GM21360 (cell line): ENCODE measurements around the gene PRKCB.

Source experiments
- ATAC-seq: cut with Tn5 transposase; IDR thresholded peaks from one replicate; pipeline ENCODE4 v1.9.1; 2021; ENCODE audit warnings: mild to moderate bottlenecking, moderate library complexity; ENCODE audit not compliant: unreplicated experiment

The PRKCB gene

DNA sequence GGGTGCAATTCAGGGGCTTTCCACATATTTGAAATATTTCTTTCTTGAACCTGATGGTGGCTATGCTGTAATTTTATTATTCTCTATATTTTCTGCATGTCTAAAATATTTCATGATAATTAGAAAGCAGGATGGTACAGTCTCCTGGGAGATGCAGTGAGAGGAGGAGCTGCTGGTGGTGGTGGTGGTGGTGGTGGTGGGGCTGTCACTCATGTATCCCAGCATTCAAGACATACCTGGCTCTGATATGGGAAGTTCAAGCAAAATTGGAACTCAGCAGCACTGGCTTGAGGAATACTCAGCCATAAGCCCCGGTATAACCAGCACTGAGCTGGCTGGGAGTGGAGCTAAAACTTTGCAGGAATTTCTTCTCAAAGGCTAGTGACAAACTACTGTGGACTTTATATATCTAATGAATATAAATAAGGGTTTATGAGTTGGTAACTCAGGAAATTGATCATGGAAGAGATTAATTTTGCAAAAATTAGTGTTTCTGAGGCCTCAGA is 200.3 kb downstream of the PRKCB start:
- no peak for ATAC-seq

DNA sequence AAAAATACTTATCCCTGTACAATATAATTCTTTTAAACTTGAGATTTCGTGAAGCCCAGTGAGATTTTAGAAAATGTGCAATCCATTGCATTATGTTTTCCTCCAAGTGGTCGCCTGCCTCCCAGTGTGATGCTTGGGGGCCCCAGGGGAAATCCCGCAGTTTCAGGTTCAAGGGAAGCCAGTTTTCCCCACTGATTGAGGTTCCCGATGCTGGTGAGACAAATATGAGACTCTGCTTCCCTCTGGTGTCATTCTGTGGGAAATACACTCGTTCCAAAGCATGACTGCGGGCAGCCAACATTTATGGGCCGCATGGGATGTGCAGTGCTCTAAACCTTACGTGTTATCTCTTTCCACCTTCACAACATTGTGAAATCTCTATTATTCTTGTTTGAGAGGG is 200.8 kb downstream of the PRKCB start:
- ATAC-seq, result no peak

GRCh38 chr16:24037335-24037734 is 201.6 kb downstream of the PRKCB start:
- no peak for ATAC-seq

- ATAC-seq, result no peak
These were observed 206.2 kb downstream of the PRKCB start for GRCh38 chr16:24041834-24042631.

- no peak for ATAC-seq
These were observed 208.7 kb downstream of the PRKCB start for GRCh38 chr16:24044467-24044866.

DNA sequence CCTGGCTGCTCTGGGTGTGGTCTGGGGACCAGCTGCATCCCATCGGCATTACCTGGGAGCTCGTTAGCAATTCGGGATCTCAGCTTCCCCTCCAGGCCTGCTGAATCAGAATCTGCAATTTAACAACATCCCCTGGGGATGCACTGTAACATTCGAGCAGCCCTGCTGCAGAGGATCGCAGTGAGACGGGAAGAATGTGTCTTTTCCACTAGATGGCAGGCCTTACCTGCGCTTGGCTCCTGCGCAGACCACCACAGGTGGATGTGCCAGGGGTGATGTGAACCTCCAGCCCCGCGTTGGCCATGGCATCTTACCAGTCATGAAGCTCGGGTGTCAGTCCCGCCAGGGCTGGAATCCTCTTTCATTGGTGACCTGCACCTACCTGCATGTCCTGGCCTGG is 209.9 kb downstream of the PRKCB start:
- ATAC-seq, result no peak

- no peak for ATAC-seq
These were observed 210.7 kb downstream of the PRKCB start for GRCh38 chr16:24046442-24046841.

GRCh38 chr16:24049113-24049512 is 213.3 kb downstream of the PRKCB start:
- ATAC-seq, result no peak

- ATAC-seq, result no peak
These were observed 215.3 kb downstream of the PRKCB start for GRCh38 chr16:24051125-24051524.

DNA sequence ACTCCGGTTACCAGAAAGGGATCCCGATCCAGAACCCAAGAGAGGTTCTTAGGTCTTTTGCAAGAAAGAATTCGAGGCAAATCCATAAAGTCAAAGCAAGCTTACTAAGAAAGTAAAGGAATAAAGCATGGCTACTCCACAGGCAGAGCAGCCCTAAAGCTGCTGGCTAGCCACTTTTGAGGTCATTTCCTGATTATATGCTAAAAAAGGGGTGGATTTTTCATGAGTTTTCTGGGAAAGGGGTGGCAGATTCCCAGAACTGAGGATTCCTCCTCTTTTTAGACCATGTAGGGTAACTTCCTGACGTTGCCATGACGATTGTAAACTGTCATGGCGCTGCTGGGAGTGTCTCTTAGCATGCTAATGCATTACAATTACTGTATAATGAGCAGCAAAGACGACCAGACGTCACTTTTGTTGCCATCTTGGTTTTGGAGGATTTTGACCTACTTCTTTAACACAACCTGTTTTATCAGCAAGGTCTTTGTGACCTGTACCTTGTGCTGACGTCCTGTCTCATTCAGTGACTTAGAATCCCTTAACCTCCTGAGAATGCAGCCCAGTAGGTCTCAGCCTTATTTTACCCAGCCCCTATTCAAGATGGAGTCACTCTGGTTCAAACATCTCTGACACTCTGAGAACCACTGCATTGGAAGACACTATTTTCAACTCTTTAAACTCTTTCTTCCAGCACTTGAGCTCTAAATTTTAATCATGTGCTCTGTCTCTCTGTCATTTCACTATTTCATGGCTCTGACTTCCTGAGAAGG is 216.7 kb downstream of the PRKCB start:
- ATAC-seq, result no peak

DNA sequence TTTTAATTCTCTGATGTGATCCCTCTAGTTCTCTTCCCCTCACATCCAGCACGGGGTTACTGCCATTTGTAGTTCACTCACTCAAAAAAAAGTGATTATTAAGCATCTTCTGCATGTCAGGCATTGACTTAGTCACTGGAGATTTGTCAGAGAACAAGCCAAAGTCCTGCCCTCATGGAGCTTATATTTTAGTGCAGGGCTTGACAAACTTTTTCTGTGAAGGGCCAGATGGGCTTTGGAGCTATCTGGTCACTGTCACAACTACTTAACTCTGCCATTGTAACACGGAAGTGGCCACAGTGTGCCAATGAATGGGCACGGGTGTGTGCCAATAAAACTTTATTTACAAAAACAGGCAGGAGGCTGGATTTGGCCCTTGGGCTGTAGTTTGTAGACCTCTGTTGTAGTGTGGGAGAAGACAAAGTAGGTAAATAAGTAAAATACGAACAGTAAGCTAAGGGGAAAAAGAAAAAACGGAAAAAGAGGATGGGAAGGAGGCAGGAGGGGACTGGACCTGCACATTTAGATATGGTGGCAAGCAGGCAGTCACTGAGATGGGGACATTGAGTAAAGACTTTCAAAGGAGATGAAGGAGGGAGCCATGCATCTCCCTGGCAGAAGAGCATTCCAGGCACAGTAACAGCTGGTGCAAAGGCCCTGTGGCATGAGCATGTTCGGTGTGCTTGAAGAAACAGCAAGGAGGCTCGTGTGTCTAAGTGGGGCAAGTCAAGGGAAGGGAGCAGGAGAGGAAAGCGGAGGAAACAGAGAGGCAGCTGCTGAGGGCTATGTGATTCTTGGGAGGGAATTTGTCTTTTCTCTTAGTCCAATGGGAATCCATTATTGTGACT is 217.5 kb downstream of the PRKCB start:
- no peak for ATAC-seq

DNA sequence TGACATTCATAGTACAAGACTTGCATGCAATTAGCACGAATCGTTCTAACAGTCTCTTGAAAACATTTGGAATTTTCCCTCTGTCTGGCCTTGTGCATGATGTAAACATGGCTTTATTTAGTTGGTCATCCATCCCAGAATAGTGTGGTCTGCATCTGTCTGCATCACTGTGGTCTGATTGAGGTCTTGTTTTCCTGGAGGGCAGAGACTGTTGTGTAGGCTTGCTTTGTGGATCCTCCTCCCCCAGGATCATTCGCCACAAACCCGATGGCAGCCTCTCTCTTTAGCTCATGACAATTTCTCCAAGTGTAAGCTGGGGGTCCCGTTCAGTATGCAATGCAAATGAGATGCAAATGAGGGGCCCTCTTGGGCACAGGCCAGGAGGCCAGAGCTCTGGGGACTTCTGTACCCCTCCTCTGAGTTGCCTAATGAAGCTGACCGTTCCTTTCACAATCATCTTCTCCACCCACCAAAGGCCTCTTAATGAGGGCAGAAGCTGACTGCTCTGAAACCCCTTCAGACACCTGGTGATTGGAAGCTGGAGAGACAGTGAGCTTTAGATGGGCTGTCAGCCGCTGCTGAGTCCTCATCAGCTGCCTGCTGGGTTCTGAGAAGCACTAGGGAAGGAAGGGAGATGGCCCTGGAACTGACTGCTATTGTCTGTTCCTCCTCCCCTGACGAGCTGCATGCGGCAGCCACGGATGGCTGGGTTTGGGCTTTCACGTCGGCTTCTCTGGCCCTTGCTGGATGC is 219.1 kb downstream of the PRKCB start:
- ATAC-seq, result no peak

- no peak for ATAC-seq
These were observed 226.6 kb downstream of the PRKCB start for GRCh38 chr16:24062270-24062817.

DNA sequence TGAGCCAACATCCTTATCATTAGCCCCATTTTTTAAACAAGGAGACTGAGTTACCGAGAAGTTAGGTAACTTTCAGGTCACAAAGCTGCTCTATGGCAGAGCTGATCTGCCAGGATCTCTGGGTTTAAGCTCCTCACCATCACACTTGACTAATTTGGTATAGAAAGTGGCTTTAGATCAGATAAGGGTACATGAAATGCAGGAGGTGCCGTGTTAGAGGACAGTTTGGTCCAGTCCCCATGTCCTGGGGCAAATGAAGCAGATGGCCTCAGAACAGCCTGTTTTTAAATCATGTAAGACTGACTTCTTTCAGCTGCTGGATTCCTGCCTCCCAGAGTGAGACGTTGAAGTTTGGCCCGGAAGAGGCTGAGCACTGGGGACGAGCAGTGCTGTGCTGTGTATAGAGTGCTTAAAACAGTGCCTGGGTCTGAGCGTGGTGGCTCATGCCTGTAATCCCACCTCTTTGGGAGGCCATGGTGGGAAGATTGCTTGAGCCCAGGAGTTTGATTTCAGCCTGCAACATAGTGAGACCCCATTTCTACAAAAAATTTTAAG is 233.3 kb downstream of the PRKCB start:
- no peak for ATAC-seq

DNA sequence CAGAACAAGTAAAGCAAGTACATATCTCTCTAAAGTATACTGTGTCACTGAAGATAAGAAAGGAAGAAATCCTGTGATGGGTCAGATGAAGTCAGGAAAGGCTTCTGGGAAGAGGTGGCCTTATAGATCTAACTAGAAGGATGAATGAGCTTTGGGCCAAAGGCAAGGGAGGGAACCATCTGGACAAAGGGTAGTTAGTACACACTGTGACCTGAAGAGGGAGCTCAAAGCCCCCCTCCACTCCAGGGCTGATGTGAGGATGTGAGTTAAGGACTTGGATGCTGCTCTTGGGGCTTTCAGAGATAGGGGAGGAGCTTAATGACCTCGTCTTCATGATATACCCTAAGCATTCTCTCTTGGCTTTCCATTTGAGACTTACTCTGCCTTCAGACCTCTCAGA is 235.1 kb downstream of the PRKCB start:
- no peak for ATAC-seq

DNA sequence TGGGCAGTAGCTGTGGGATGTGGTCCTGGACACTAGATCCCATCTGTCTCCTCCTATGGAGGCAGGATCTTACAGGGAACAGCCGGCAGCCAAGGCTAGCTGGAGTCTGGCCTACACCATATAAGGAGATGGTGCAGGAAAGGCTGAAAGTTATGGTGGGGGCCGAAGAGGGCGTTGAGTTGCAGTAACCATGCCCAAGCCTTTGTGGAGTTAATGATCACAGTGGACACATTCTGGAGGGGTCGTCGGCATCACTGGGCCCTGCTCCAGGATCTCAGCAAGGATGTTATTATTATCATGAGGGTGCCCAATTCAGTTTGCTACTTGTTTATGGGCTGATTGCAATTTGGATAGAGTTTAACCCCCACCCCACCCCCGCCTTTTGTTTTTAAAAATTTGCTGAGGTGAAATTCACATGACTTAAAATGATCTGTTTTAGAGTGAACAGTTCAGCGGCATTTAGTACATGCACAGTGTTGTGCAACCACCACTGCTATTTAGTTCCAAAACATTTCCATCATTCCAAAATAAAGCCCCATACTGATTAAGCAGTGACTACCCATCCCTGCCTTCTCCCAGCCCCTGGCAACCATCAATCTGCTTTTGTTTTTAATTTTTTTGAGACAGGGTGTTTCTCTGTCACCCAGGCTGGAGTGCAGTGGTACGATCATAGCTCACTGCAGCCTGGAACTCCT is 236.0 kb downstream of the PRKCB start:
- ATAC-seq, result no peak

- ATAC-seq, result no peak
These were observed 237.5 kb downstream of the PRKCB start for GRCh38 chr16:24073321-24073720.

GRCh38 chr16:24074574-24074973 is 238.8 kb downstream of the PRKCB start:
- ATAC-seq, result no peak

DNA sequence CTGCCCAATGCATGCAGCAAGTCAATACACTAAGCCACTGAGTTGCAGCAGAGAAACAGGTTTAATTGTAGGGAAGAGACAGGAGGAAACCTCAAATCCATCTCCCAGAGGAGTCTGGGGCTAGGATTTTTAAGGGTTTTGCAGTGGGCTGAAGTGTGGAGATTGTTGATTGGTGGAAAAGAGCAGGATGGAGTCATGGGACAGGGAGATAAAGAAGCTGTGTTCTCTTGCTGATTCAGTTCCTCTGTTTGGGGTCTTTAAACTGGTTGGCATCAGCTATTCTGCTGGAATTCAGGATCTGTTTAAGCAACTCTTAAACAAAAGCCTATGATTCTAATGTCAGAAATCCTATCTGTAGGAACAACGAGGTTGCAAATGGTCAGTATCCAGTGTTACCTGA is 239.5 kb downstream of the PRKCB start:
- no peak for ATAC-seq
